Endothelial cell of umbilical vein (primary cell): ENCODE data around the gene DNAJC18.

Experiments used
- EZH2 ChIP-seq: IDR thresholded peaks from 2 replicates; pipeline ENCODE4 v1.6.1; 2012; ENCODE audit warnings: borderline replicate concordance, low read depth, mild to moderate bottlenecking, moderate library complexity, low read length, inconsistent platforms; ENCODE audit not compliant: severe bottlenecking
- FOS ChIP-seq: IDR thresholded peaks from 2 replicates; pipeline ENCODE4 v1.6.1; 2011; ENCODE audit warnings: mild to moderate bottlenecking, low read length, moderate library complexity, borderline replicate concordance; ENCODE audit not compliant: insufficient read depth
- GATA2 ChIP-seq: IDR thresholded peaks from 2 replicates; pipeline ENCODE4 v1.7.0; 2011; ENCODE audit warnings: low read depth, mild to moderate bottlenecking, moderate library complexity, mixed read lengths, low read length; ENCODE audit not compliant: insufficient read length, insufficient read depth
- JUN ChIP-seq: IDR thresholded peaks from 2 replicates; pipeline ENCODE4 v1.6.1; 2011; ENCODE audit warnings: borderline replicate concordance, low read depth; ENCODE audit not compliant: insufficient read length, insufficient read depth
- MYC ChIP-seq: IDR thresholded peaks from one replicate; pipeline ENCODE4 v1.6.1; 2011; ENCODE audit warnings: mild to moderate bottlenecking, low read depth, low read length
- POLR2A ChIP-seq: IDR thresholded peaks from 2 replicates; pipeline ENCODE4 v1.6.1; 2012; ENCODE audit warnings: low read depth, mild to moderate bottlenecking, control low read depth, low read length
- POLR2AphosphoS5 ChIP-seq: IDR thresholded peaks from 2 replicates; pipeline ENCODE4 v1.6.1; 2012; ENCODE audit warnings: low read depth, mild to moderate bottlenecking, control low read depth, low read length, moderate library complexity; ENCODE audit not compliant: insufficient read depth
- TF ChIP-seq, protein P1 (sequence below), 2 donors: IDR thresholded peaks; 1 replicate in 1 of 2; 2 replicates in 1 of 2; pipeline ENCODE4 v1.5.1; 2011; ENCODE audit warnings: low read length in 2 of 2, mild to moderate bottlenecking in 2 of 2, moderate library complexity in 2 of 2, control low read depth in 1 of 2, inconsistent platforms in 1 of 2, low read depth in 1 of 2; ENCODE audit not compliant: insufficient read depth in 1 of 2; ENCODE audit errors: extremely low read depth in 1 of 2
- TF ChIP-seq, protein P2 (sequence below): IDR thresholded peaks from 2 replicates; pipeline ENCODE4 v1.6.1; 2011; ENCODE audit not compliant: insufficient read depth, insufficient read length

DNA sequence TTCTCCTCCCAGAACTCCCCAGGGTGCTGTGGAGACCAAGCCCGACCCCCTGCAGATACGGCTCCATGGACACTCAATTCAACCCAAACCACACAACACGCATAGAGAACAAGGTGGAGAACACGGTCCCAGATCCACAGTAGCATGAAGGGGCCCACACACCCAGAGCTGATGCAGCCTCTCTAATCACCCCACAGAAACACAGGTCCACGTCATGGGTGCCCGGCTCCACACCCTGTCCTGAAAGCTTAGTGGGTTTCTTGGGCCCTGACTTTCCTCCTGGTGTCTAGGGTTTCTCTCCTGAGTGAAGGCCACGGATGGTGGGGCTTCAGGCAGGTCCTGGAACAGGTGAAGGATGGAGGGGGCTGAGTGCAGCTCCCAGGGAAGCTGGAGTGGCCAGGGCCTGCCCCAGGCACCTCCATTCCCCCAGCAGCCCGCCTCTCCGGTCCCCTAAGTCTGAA is 54.7 kb downstream of the DNAJC18 start:
- TF ChIP-seq, protein P1, sequence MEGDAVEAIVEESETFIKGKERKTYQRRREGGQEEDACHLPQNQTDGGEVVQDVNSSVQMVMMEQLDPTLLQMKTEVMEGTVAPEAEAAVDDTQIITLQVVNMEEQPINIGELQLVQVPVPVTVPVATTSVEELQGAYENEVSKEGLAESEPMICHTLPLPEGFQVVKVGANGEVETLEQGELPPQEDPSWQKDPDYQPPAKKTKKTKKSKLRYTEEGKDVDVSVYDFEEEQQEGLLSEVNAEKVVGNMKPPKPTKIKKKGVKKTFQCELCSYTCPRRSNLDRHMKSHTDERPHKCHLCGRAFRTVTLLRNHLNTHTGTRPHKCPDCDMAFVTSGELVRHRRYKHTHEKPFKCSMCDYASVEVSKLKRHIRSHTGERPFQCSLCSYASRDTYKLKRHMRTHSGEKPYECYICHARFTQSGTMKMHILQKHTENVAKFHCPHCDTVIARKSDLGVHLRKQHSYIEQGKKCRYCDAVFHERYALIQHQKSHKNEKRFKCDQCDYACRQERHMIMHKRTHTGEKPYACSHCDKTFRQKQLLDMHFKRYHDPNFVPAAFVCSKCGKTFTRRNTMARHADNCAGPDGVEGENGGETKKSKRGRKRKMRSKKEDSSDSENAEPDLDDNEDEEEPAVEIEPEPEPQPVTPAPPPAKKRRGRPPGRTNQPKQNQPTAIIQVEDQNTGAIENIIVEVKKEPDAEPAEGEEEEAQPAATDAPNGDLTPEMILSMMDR (IDR thresholded peaks at IDR 0.05; ENCODE audit: extremely low read depth in 1 of 2, insufficient read depth in 1 of 2, low read depth in 1 of 2, low read length in 2 of 2): no peak
- TF ChIP-seq EZH2 (no peak), POLR2AphosphoS5 (no peak), POLR2A (no peak), GATA2 (no peak), FOS (no peak), MYC (no peak), JUN (no peak)
- TF ChIP-seq, protein P2, sequence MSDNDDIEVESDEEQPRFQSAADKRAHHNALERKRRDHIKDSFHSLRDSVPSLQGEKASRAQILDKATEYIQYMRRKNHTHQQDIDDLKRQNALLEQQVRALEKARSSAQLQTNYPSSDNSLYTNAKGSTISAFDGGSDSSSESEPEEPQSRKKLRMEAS: no peak
